Measurements from ENCODE around the gene DTD1. TPM values are rescaled to one million over a fixed set of nuclear protein-coding genes. Genes with fewer than 3 reads are reported as not detected.

DTD1 gene
- polyA plus RNA-seq, 1 of the 3 experiments (the other 2 are of a cell fraction) = 81.1 TPM

DNA sequence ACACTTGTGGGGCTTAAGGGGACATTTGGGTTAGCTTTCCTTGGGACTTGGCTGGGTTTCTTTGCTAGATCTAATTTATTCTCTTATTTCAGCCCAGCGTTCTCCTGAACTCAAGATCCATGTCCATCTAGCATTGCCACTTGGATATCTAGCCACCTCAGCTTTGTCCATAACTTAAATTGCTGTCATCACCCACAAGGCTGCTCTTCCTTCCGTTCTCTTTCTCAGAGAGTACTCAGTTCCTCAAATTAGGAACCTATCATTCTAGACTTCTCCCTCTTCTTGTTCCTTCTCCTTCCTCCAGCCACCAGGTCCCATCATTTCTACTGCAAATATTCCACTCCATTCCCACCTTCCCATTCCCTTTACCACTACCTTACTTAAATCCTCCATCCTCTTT lies 16.3 kb upstream of the DTD1 start:
- POLR2A ChIA-PET = no interaction called here

More for the DNA sequence above, 16.3 kb upstream of the DTD1 start:
- Histone ChIP-seq H3K4me2 (no peak overlapping the region), H2AFZ (ENCODE audit: low read depth) (no peak overlapping the region), H3K27ac (ENCODE audit: low read depth in 2 of 2, low read length in 1 of 2) (no peak overlapping the region), H3K79me2 (ENCODE audit: insufficient read depth) (peaks cover 23% of the 10 kb centered on the region), H3K4me1 (ENCODE audit: control insufficient read depth in 1 of 2, insufficient read depth in 2 of 2, low read depth in 1 of 2, low read length in 1 of 2) (peaks cover 0 to under 1% of the 10 kb centered on the region in 2 experiments; a peak in 1 of 4 replicates), H3K9ac (no peak overlapping the region), H3K4me3 (ENCODE audit: low read depth in 2 of 2, low read length in 1 of 2) (no peak overlapping the region), H3K9me3 (no peaks in the 10 kb centered on the region), H3K9me2 (no peaks in the 10 kb centered on the region), H3F3A (replicated peaks; ENCODE audit: insufficient read depth) (peaks cover 9% of the 10 kb centered on the region), H3K27me3 (ENCODE audit: insufficient read depth) (no peaks in the 10 kb centered on the region), H3K36me3 (replicated peaks in 1 of 2; ENCODE audit: control insufficient read depth in 1 of 2, insufficient read depth in 2 of 2, low read length in 1 of 2) (peaks cover 12 to 16% of the 10 kb centered on the region in 2 experiments), H4K20me1 (ENCODE audit: insufficient read depth) (no peaks in the 10 kb centered on the region)
- 98% methylated on average over 2 of the region's 2 CpGs for WGBS (ENCODE audit: low lambda C conversion rate)
- DNase-seq = no peak
- TF ChIP-seq GATA2 (CRISPR knock-in tag; IDR thresholded peaks at IDR 0.05) (no peak), FOXJ3 (CRISPR knock-in tag; IDR thresholded peaks at IDR 0.05) (no peak), USF1 (IDR thresholded peaks at IDR 0.05; ENCODE audit: borderline replicate concordance, low read depth) (no peak), PBX3 (IDR thresholded peaks at IDR 0.05) (no peak), SMC3 (IDR thresholded peaks at IDR 0.05; ENCODE audit: low read depth, low read length) (no peak), TCF12 (IDR thresholded peaks at IDR 0.05) (no peak), MAX (IDR thresholded peaks at IDR 0.05; ENCODE audit: low read depth) (no peak), GABPA (IDR thresholded peaks at IDR 0.05; ENCODE audit: low read depth) (no peak), NFIC (IDR thresholded peaks at IDR 0.05; ENCODE audit: borderline replicate concordance) (no peak), TEAD4 (IDR thresholded peaks at IDR 0.05; ENCODE audit: borderline replicate concordance, insufficient read depth) (no peak), JUND (IDR thresholded peaks at IDR 0.05) (no peak), FOXM1 (IDR thresholded peaks at IDR 0.05; ENCODE audit: low read depth) (no peak), NRF1 (IDR thresholded peaks at IDR 0.05; ENCODE audit: low read depth, low read length) (no peak), EP300 (IDR thresholded peaks at IDR 0.05; ENCODE audit: borderline replicate concordance in 1 of 2, low read depth in 1 of 2, low read length in 1 of 2) (no peak), SIN3A (IDR thresholded peaks at IDR 0.05; ENCODE audit: borderline replicate concordance, low read depth, low read length) (no peak), ELF1 (IDR thresholded peaks at IDR 0.05) (no peak)
- TF ChIP-seq, protein P1, sequence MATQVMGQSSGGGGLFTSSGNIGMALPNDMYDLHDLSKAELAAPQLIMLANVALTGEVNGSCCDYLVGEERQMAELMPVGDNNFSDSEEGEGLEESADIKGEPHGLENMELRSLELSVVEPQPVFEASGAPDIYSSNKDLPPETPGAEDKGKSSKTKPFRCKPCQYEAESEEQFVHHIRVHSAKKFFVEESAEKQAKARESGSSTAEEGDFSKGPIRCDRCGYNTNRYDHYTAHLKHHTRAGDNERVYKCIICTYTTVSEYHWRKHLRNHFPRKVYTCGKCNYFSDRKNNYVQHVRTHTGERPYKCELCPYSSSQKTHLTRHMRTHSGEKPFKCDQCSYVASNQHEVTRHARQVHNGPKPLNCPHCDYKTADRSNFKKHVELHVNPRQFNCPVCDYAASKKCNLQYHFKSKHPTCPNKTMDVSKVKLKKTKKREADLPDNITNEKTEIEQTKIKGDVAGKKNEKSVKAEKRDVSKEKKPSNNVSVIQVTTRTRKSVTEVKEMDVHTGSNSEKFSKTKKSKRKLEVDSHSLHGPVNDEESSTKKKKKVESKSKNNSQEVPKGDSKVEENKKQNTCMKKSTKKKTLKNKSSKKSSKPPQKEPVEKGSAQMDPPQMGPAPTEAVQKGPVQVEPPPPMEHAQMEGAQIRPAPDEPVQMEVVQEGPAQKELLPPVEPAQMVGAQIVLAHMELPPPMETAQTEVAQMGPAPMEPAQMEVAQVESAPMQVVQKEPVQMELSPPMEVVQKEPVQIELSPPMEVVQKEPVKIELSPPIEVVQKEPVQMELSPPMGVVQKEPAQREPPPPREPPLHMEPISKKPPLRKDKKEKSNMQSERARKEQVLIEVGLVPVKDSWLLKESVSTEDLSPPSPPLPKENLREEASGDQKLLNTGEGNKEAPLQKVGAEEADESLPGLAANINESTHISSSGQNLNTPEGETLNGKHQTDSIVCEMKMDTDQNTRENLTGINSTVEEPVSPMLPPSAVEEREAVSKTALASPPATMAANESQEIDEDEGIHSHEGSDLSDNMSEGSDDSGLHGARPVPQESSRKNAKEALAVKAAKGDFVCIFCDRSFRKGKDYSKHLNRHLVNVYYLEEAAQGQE (IDR thresholded peaks at IDR 0.05; ENCODE audit: low read depth, low read length) = no peak
- TF ChIP-seq, protein P2, sequence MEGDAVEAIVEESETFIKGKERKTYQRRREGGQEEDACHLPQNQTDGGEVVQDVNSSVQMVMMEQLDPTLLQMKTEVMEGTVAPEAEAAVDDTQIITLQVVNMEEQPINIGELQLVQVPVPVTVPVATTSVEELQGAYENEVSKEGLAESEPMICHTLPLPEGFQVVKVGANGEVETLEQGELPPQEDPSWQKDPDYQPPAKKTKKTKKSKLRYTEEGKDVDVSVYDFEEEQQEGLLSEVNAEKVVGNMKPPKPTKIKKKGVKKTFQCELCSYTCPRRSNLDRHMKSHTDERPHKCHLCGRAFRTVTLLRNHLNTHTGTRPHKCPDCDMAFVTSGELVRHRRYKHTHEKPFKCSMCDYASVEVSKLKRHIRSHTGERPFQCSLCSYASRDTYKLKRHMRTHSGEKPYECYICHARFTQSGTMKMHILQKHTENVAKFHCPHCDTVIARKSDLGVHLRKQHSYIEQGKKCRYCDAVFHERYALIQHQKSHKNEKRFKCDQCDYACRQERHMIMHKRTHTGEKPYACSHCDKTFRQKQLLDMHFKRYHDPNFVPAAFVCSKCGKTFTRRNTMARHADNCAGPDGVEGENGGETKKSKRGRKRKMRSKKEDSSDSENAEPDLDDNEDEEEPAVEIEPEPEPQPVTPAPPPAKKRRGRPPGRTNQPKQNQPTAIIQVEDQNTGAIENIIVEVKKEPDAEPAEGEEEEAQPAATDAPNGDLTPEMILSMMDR (IDR thresholded peaks at IDR 0.05) = no peak
- CTCF ChIA-PET = no interaction called here
